Anterior cingulate cortex (tissue), 58 donors: ENCODE data around the gene ADCK2.
"Not testable (repeated sequence)": the region's sequence is repeated elsewhere in the genome, so short reads cannot be mapped to it uniquely, and the experiment has no call there.

Source experiments
- DNase-seq, 58 donors: peaks; one replicate each; lab custom pipeline; 2025; lab: John Stamatoyannopoulos, UW

ADCK2 gene

GRCh38 chr7:140724706-140725105 is 52.0 kb downstream of the ADCK2 start:
- no peak for DNase-seq

GRCh38 chr7:140726281-140726680 is 53.5 kb downstream of the ADCK2 start:
- DNase-seq = peak in 1 of 58 donors; percentile 1

- no peak for DNase-seq
These were observed 59.7 kb downstream of the ADCK2 start for GRCh38 chr7:140732416-140732815.

GRCh38 chr7:140734096-140734495 is 61.4 kb downstream of the ADCK2 start:
- DNase-seq = no peak

DNA sequence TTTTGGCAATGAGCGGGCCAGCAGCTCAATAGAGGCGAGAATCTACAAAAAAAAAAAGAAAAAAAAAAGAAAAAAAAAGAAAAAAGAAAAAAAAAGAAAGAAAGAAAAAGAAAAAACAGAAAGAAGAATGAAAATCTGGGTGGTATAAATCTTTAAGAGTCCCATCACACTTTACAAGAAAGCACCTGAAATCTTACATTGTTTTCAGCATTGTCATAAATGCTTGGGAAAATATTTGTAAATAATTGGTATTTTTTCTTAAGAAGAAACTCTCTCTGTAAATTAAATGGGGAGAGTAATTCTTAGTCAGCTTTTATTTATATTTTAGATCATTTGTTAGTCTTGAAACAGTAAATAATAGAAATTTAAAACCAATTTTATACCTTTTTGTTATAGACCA is 62.0 kb downstream of the ADCK2 start:
- DNase-seq = no peak

GRCh38 chr7:140738280-140738679 is 65.5 kb downstream of the ADCK2 start:
- no peak for DNase-seq

DNA sequence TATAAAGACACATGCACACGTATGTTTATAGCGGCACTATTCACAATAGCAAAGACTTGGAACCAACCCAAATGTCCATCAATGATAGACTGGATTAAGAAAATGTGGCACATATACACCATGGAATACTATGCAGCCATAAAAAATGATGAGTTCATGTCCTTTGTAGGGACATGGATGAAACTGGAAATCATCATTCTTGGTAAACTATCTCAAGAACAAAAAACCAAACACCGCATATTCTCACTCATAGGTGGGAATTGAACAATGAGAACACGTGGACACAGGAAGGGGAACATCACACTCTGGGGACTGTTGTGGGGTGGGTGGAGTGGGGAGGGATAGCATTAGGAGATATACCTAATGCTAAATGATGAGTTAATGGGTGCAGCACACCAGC is 70.5 kb downstream of the ADCK2 start:
- DNase-seq = not testable (repeated sequence)

- no peak for DNase-seq
These were observed 71.3 kb downstream of the ADCK2 start for GRCh38 chr7:140744005-140744404.
